Measurements from ENCODE around the gene THRB.

DNA sequence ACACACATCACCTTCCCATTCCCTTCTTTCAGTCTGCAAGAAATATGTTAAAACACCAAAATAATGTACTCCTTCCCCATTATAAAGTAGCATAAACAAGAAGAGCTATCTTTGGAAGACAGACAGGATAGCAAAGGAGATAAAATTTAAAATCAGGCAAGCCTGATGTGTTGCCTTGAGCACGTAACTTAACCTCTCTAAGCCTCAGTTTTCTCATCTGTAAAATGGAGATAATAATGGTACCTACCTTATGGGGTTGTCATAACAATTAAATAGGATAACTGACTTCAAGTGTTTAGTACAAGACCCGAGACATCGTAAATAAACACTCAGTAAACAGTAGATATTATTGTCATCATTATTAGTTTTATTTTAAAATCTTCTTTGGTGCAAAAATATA is 407.2 kb downstream of the THRB start:
- TF ChIP-seq, protein P1, sequence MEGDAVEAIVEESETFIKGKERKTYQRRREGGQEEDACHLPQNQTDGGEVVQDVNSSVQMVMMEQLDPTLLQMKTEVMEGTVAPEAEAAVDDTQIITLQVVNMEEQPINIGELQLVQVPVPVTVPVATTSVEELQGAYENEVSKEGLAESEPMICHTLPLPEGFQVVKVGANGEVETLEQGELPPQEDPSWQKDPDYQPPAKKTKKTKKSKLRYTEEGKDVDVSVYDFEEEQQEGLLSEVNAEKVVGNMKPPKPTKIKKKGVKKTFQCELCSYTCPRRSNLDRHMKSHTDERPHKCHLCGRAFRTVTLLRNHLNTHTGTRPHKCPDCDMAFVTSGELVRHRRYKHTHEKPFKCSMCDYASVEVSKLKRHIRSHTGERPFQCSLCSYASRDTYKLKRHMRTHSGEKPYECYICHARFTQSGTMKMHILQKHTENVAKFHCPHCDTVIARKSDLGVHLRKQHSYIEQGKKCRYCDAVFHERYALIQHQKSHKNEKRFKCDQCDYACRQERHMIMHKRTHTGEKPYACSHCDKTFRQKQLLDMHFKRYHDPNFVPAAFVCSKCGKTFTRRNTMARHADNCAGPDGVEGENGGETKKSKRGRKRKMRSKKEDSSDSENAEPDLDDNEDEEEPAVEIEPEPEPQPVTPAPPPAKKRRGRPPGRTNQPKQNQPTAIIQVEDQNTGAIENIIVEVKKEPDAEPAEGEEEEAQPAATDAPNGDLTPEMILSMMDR (IDR thresholded peaks at IDR 0.05), result no peak
- TF ChIP-seq POLR2A (IDR thresholded peaks at IDR 0.05) (no peak), POLR2AphosphoS5 (IDR thresholded peaks at IDR 0.05) (no peak), EP300 (IDR thresholded peaks at IDR 0.05) (no peak)

All from upper lobe of left lung (tissue), 4 donors.